ENCODE data around the gene MAPKAP1.

The MAPKAP1 gene

GRCh38 chr9:125743682-125744428 is 36.8 kb upstream of the MAPKAP1 start:
- DNase-seq (ENCODE audit: low read depth, low spot score) = no peak
- Histone ChIP-seq H3K27ac (no peak overlapping the region), H3K36me3 (ENCODE audit: insufficient read depth, low read length) (no peaks in the 10 kb centered on the region), H3K9ac (ENCODE audit: insufficient read length) (no peak overlapping the region), H3K4me3 (no peak overlapping the region), H3K9me3 (ENCODE audit: low read depth, low read length) (no peaks in the 10 kb centered on the region)
- no peak for TF ChIP-seq POLR2AphosphoS5 (IDR thresholded peaks at IDR 0.05; ENCODE audit: borderline replicate concordance, low read depth, low read length)
- no peak for TF ChIP-seq FOXP2 (optimal IDR thresholded peaks at IDR 0.05; ENCODE audit: control extremely low read depth, extremely low read length, insufficient read depth)
- TF ChIP-seq EZH2 (IDR thresholded peaks at IDR 0.05) = no peak

DNA sequence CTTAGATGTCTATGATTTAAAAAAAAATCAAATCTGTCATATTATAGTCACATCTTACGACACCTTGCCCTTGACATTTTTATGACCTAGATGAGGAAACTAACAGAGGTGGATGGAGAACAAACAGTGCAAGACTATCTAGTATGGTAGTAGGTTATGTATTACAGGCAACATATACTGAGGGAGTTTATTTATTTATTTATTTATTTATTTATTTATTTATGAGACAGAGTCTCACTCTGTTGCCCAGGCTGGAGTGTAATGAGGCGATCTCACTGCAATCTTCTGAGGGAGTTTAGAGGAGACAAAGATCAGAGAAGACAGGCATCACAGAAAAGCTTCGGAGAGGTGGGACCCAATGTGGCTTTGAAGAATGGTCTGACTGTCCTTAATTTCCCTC is 35.6 kb upstream of the MAPKAP1 start:
- TF ChIP-seq EZH2 (IDR thresholded peaks at IDR 0.05) = no peak
- no peak for TF ChIP-seq FOXP2 (optimal IDR thresholded peaks at IDR 0.05; ENCODE audit: control extremely low read depth, extremely low read length, insufficient read depth)
- no peak for TF ChIP-seq POLR2AphosphoS5 (IDR thresholded peaks at IDR 0.05; ENCODE audit: borderline replicate concordance, low read depth, low read length)
- no peak for DNase-seq (ENCODE audit: low read depth, low spot score)
- Histone ChIP-seq H3K9me3 (ENCODE audit: low read depth, low read length) (no peaks in the 10 kb centered on the region), H3K4me3 (no peak overlapping the region), H3K27ac (no peak overlapping the region), H3K36me3 (ENCODE audit: insufficient read depth, low read length) (no peaks in the 10 kb centered on the region), H3K9ac (ENCODE audit: insufficient read length) (no peak overlapping the region)

DNA sequence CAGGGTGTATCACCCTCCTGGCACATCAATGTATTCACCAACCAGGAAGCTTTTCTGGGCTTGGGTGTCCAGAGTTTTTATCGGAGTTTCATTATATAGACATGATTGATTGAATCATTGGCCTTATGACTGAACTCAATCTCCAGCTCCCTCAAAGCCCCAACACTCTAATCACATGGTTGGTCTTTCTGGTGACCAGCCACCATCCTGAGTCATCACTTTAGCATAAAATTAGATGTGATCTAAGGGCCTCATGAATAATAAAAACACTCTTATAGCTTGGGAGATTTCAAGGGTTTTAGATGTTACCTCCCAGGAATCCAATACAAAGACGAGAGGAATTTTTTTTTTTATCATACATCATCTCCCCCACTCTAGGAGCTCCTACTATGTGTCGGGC is 32.4 kb upstream of the MAPKAP1 start:
- no peak overlapping the region for H3K9ac ChIP-seq (ENCODE audit: insufficient read length)
- no peak overlapping the region for H3K27ac ChIP-seq
- H3K4me3 ChIP-seq = no peak overlapping the region
- DNase-seq (ENCODE audit: low read depth, low spot score) = no peak
- H3K9me3 ChIP-seq (ENCODE audit: low read depth, low read length) = no peaks in the 10 kb centered on the region
- no peaks in the 10 kb centered on the region for H3K36me3 ChIP-seq (ENCODE audit: insufficient read depth, low read length)
- TF ChIP-seq POLR2AphosphoS5 (IDR thresholded peaks at IDR 0.05; ENCODE audit: borderline replicate concordance, low read depth, low read length) = no peak
- no peak for TF ChIP-seq FOXP2 (optimal IDR thresholded peaks at IDR 0.05; ENCODE audit: control extremely low read depth, extremely low read length, insufficient read depth)
- no peak for TF ChIP-seq EZH2 (IDR thresholded peaks at IDR 0.05)

DNA sequence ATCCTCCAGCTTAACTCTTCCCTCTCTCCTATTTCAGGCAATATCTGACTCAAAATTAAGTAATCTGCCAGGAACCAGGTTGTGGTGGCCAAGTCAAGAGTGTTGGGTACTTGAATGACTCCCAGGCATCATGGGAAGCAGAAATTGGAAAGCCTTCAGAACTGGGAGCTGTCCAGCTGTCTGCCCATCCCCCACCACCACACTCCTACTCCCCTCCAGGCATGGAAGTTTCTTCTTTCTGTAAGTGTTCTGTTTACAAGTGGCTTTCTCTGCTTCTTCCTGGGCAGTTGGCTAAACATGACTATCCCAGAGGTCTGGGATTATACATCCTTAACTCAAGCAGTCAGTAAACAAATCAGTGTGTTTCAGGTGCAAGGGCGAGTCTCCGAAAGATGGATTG is 25.6 kb upstream of the MAPKAP1 start:
- H3K9ac ChIP-seq (ENCODE audit: insufficient read length) = no peak overlapping the region
- H3K4me3 ChIP-seq = no peak overlapping the region
- TF ChIP-seq EZH2 (IDR thresholded peaks at IDR 0.05) (no peak), FOXP2 (optimal IDR thresholded peaks at IDR 0.05; ENCODE audit: control extremely low read depth, extremely low read length, insufficient read depth) (no peak), POLR2AphosphoS5 (IDR thresholded peaks at IDR 0.05; ENCODE audit: borderline replicate concordance, low read depth, low read length) (no peak)
- H3K9me3 ChIP-seq (ENCODE audit: low read depth, low read length) = no peaks in the 10 kb centered on the region
- no peaks in the 10 kb centered on the region for H3K36me3 ChIP-seq (ENCODE audit: insufficient read depth, low read length)
- no peak for DNase-seq (ENCODE audit: low read depth, low spot score)
- no peak overlapping the region for H3K27ac ChIP-seq

GRCh38 chr9:125730168-125730567 is 23.2 kb upstream of the MAPKAP1 start:
- Histone ChIP-seq H3K36me3 (ENCODE audit: insufficient read depth, low read length) (no peaks in the 10 kb centered on the region), H3K9ac (ENCODE audit: insufficient read length) (no peak overlapping the region), H3K4me3 (no peak overlapping the region), H3K27ac (no peak overlapping the region), H3K9me3 (ENCODE audit: low read depth, low read length) (no peaks in the 10 kb centered on the region)
- DNase-seq (ENCODE audit: low read depth, low spot score) = no peak
- TF ChIP-seq POLR2AphosphoS5 (IDR thresholded peaks at IDR 0.05; ENCODE audit: borderline replicate concordance, low read depth, low read length) (no peak), FOXP2 (optimal IDR thresholded peaks at IDR 0.05; ENCODE audit: control extremely low read depth, extremely low read length, insufficient read depth) (no peak), EZH2 (IDR thresholded peaks at IDR 0.05) (no peak)

DNA sequence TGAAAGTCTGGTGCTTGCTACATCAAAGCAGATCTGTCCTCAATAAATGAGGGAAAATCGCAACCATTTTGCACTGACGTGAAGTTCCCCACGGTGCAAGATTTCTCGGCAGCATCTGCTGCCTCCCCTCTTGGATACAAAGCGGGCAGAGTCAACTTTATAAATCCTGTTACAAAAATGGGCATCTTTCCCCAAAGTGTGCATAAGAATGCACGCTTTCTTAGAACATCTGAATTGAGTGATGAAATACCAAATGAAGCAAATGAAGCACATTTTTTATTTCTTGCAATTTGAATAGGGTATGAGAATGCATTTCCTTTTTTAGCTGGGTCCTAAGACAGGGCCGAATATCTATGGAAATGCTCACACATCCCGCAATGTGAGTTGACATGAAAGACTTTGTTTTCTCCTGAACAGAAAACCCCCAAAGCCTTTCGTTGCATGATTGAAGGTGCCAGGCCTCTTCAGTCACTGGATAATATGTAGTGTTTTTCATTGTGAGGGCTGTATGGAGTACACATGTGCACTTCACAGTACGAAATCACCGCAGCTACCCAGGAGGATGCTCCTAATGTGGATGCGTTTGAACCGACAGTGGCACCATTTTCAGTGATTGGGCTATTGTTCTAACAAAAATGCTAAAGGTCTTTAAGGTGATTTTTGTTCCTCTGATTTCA is 19.6 kb upstream of the MAPKAP1 start:
- Histone ChIP-seq H3K9ac (ENCODE audit: insufficient read length) (no peak overlapping the region), H3K36me3 (ENCODE audit: insufficient read depth, low read length) (no peaks in the 10 kb centered on the region), H3K27ac (no peak overlapping the region), H3K9me3 (ENCODE audit: low read depth, low read length) (no peaks in the 10 kb centered on the region), H3K4me3 (no peak overlapping the region)
- TF ChIP-seq FOXP2 (optimal IDR thresholded peaks at IDR 0.05; ENCODE audit: control extremely low read depth, extremely low read length, insufficient read depth) = no peak
- no peak for TF ChIP-seq POLR2AphosphoS5 (IDR thresholded peaks at IDR 0.05; ENCODE audit: borderline replicate concordance, low read depth, low read length)
- TF ChIP-seq EZH2 (IDR thresholded peaks at IDR 0.05) = no peak
- no peak for DNase-seq (ENCODE audit: low read depth, low spot score)

- no peaks in the 10 kb centered on the region for H3K9me3 ChIP-seq (ENCODE audit: low read depth, low read length)
- H3K9ac ChIP-seq (ENCODE audit: insufficient read length) = peak overlapping the region; percentile 70
- no peaks in the 10 kb centered on the region for H3K36me3 ChIP-seq (ENCODE audit: insufficient read depth, low read length)
- H3K4me3 ChIP-seq = peak overlapping the region; percentile 93
- TF ChIP-seq FOXP2 (optimal IDR thresholded peaks at IDR 0.05; ENCODE audit: control extremely low read depth, extremely low read length, insufficient read depth) (no peak), EZH2 (IDR thresholded peaks at IDR 0.05) (no peak), POLR2AphosphoS5 (IDR thresholded peaks at IDR 0.05; ENCODE audit: borderline replicate concordance, low read depth, low read length) (no peak)
- no peak for DNase-seq (ENCODE audit: low read depth, low spot score)
- no peak overlapping the region for H3K27ac ChIP-seq
Observed at GRCh38 chr9:125707472-125707804, 430 bp upstream of the MAPKAP1 start.

DNA sequence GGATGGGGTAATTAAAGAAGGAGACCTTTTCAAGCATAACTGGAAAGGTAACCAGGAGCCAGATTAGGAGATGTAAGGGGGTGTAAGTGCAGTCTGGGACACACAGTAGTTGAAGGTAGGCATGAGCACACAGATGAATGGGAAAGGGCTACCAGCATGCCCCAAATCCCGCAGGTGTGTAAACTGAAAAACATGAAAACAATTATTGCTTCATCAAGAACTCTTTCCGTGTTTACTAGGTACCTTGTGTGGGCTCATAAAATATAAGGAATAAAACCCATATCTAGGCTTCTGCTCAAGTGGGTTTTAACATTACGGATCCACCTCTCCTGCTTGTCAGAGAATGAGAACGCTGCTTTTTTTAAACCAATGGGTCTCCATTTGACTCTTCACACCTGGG is 1.1 kb downstream of the MAPKAP1 start:
- peak overlapping the region; percentile 93 for H3K4me3 ChIP-seq
- H3K36me3 ChIP-seq (ENCODE audit: insufficient read depth, low read length) = no peaks in the 10 kb centered on the region
- DNase-seq (ENCODE audit: low read depth, low spot score) = no peak
- peak overlapping the region; percentile 89 for H3K9ac ChIP-seq (ENCODE audit: insufficient read length)
- H3K27ac ChIP-seq = no peak overlapping the region
- no peaks in the 10 kb centered on the region for H3K9me3 ChIP-seq (ENCODE audit: low read depth, low read length)
- TF ChIP-seq EZH2 (IDR thresholded peaks at IDR 0.05) = no peak
- TF ChIP-seq FOXP2 (optimal IDR thresholded peaks at IDR 0.05; ENCODE audit: control extremely low read depth, extremely low read length, insufficient read depth) = no peak
- TF ChIP-seq POLR2AphosphoS5 (IDR thresholded peaks at IDR 0.05; ENCODE audit: borderline replicate concordance, low read depth, low read length) = no peak
